Kasumi-1 (cell line): ENCODE data around the gene IL25.

Source experiments
- DNase-seq, 2 experiments: peaks; one replicate each; lab custom pipeline; 2025; lab: John Stamatoyannopoulos, UW

The IL25 gene

DNA sequence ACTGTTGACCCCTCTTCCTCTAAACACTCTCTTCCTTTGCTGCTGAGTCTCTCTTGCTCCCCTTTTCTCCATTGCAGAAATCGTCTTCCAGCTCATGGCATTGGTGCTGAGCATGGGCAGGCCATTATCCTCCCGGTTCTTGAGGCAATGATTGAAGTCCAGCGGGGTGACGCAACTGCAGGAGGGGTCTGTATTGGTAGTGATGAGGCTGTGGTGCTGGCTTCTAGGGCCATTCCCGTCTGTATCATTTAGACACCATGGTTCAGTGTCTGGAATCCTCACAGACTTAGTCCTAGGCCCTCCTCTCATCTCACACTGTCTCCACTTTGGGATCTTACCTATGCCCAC is 19.2 kb upstream of the IL25 start:
- DNase-seq = no peak

DNA sequence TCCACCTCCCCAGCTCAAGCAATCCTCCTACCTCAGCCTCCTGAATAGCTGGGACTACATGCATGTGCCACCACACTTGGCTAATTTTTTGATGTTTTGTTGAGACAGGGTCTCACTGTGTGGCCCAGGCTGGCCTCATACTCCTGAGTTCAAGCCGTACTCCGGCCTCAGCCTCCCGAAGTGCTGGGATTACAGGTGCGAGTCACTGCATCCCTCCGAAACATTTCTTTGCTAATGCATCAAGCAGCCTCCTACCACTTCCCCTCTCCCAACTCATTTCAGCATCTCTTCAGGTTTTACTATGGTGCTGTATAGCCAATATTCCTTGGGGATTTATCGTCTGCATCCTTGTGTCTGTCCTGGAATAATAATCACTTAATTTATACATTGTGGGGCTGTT is 17.6 kb upstream of the IL25 start:
- no peak for DNase-seq

DNA sequence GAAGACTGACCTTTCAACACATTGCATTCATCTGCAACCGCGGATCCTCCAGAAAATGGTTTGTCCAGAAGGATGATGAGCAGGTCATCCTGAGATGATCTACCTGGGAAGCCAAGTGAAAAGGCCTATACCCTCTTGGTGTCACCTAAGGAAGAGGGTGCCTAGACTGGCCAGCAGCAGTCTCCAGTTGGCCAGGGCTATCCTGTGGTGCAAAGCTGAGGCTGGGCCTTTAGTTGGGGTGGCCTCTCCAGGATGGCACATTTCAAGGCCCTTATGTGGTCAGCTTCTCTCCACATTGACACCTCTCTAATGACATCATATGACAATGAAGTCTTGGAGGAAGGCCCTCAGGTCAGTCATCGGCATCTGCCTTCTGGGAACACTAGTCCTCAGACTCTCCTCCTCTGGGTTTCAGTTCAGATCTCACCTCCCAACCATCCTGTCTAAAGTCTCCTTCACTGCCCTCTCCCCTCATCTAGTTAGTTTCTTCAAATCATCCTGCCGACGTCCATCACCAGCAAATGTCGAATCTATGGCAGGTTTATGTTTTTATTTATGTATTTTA is 16.7 kb upstream of the IL25 start:
- no peak for DNase-seq

GRCh38 chr14:23356662-23357061 is 15.9 kb upstream of the IL25 start:
- no peak for DNase-seq

DNA sequence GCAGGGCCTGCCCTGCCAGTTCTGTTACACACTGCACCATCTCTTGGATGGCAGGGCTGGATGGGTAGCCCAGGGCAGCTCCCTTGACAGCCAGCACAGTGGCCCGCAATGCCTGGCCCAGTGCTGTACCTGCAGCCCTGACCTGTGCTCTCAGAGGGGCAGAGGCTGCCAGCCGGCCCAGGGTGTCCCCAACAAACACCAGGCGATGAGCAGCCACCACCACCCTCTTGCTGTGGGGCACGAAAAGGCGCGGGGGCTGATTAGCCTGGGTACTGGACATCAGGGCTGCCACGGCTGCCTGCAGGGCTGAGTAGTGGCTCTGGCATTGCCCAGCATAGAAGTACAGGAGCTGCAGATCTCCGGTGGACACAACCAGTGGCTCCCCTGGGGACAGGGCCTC is 15.3 kb upstream of the IL25 start:
- no peak for DNase-seq

GRCh38 chr14:23358042-23358441 is 14.6 kb upstream of the IL25 start:
- no peak for DNase-seq

- DNase-seq = no peak
Observed at GRCh38 chr14:23358553-23359166, 13.9 kb upstream of the IL25 start.

GRCh38 chr14:23359167-23359626 is 13.4 kb upstream of the IL25 start:
- no peak for DNase-seq

- no peak for DNase-seq
Observed at GRCh38 chr14:23359722-23360447, 12.7 kb upstream of the IL25 start.

GRCh38 chr14:23360496-23360895 is 12.1 kb upstream of the IL25 start:
- no peak for DNase-seq

DNA sequence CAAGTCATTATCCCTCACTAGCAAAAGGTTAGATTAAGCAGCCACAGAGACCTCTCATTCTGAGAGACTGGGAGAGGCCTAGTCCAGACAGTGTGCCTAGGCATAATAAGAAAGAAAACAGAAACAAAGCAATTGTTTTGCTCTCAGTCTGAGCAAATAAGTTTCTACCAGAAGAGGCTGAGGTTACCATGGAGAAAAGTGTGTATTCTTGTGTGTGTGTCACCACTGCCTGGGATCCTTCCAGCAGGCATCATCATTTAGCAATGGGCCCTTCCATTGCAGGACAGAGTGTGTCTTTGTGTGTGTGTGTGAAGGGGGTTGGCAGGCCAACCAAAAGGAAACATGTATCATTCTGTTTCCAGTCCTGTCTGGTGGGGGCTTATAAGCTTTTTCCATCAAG is 11.3 kb upstream of the IL25 start:
- no peak for DNase-seq

- no peak for DNase-seq
Observed at GRCh38 chr14:23361763-23362162, 10.8 kb upstream of the IL25 start.

GRCh38 chr14:23362200-23362599 is 10.4 kb upstream of the IL25 start:
- no peak for DNase-seq

DNA sequence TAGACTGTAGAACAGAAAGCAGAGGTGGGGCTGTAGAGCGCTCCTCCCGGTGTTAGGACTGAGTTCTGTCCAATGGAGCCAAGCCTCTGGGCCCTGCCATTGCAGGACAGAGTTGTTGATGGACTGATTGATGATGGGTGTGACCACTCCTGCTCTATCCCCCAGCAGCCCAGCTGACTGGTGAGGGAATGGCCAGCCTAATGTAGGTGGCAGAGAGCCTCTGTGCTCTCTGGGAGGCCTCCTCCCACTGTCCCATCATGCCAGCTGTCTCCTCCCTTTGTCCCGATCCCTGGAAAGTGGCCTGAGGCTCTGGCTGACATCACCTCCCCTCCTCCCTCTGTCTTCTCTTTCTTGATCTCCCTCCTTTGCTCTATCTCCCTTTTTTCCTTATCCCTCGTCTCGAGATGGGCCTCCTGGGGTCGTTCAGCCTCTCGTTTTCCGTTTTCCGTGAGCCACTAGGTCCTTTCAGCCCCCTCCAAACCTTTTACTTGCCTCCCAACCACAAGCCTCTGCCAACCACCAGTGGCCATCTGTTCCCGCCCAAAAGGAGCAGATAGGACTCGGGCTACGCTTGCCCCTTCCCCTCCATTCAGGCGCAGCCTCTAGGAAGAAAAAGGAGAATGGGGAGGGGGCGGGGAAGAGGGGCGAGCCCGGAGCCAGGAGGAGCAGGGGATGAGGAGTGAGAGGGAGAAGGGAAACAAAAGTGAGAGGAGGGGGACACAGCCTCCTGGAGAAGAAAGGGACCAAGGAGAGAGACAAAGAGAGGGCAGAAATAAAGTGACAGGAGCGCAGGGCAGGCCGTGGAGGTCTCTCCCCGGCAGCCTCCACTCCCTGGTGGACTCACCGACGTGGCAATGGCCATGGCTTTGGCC is 8.2 kb upstream of the IL25 start:
- DNase-seq = no peak

- DNase-seq = no peak
Observed at GRCh38 chr14:23365036-23365731, 7.4 kb upstream of the IL25 start, which contains the start of gene EFS. Gene EFS, minus strand, starts transcription at chr14:23365172. Its CDS starts 147 bp downstream, at chr14:23365025.

DNA sequence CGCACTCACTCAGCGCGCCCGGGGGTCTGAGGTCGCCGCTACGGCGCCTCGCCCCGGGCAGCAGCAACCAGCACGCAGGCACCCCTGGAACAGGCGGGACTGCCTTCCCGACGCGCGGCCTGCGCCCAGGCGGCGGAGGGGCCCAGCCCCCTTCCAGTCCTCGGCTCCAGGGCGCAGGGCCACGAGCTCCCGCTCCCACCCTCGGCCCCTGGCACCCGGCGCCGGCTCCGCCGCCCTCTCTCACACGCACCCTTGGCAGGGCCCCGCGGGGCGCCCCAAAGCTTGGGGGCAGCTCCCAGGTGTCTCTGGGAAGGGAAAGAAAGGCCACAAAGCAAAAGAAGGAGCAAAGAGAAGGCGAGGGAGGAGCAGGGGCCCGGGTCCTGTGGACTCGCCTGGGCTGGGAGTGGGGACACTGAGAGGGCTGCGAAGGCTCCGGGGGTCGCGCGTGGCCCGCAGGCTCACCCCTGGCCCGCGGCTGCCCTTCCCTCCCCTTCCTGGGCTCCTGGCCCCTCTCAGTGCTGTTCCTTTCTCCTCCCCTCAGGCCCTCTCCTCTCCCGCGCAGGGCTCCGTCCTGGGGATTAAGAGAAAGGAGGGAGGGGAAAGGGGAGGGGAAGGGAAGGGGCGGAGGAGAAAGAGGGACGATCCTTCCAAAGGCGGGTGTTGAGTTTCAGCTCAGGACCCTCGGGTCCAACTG is 6.7 kb upstream of the IL25 start:
- DNase-seq = no peak

- DNase-seq = no peak
Observed at GRCh38 chr14:23366426-23366921, 6.1 kb upstream of the IL25 start.

GRCh38 chr14:23370221-23370620 is 2.4 kb upstream of the IL25 start:
- DNase-seq = no peak

- no peak for DNase-seq
Observed at GRCh38 chr14:23371865-23372264, 744 bp upstream of the IL25 start.

- DNase-seq = no peak
Observed at GRCh38 chr14:23373041-23373440, 432 bp downstream of the IL25 start.
